ENCODE measurements around the gene NT5C3A. TPM values are rescaled to one million over a fixed set of nuclear protein-coding genes. Genes with fewer than 3 reads are reported as not detected.
"Not testable (repeated sequence)": the region's sequence is repeated elsewhere in the genome, so short reads cannot be mapped to it uniquely, and the experiment has no call there.

Gene NT5C3A
- total and polyA plus RNA-seq, 8 donors, result 21.8 to 45.8 (median 39.0) TPM

GRCh38 chr7:33012364-33012763 lies 50.2 kb downstream of the NT5C3A start:
- H3K36me3 ChIP-seq, result peaks cover 0 to 52% of the 10 kb centered on the region in 2 donors
- TF ChIP-seq, protein P1, sequence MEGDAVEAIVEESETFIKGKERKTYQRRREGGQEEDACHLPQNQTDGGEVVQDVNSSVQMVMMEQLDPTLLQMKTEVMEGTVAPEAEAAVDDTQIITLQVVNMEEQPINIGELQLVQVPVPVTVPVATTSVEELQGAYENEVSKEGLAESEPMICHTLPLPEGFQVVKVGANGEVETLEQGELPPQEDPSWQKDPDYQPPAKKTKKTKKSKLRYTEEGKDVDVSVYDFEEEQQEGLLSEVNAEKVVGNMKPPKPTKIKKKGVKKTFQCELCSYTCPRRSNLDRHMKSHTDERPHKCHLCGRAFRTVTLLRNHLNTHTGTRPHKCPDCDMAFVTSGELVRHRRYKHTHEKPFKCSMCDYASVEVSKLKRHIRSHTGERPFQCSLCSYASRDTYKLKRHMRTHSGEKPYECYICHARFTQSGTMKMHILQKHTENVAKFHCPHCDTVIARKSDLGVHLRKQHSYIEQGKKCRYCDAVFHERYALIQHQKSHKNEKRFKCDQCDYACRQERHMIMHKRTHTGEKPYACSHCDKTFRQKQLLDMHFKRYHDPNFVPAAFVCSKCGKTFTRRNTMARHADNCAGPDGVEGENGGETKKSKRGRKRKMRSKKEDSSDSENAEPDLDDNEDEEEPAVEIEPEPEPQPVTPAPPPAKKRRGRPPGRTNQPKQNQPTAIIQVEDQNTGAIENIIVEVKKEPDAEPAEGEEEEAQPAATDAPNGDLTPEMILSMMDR (IDR thresholded peaks at IDR 0.05), result no peak
- ATAC-seq, result no peak
- no peak overlapping the region for H3K4me3 ChIP-seq
- H3K4me1 ChIP-seq, result no peaks in the 10 kb centered on the region
- no peak overlapping the region for H3K27ac ChIP-seq
- DNase-seq, result no peak
- no peaks in the 10 kb centered on the region for H3K9me3 ChIP-seq
- intact Hi-C loops (cut with DNase I), result no loop called here
- H3K27me3 ChIP-seq, result no peaks in the 10 kb centered on the region

DNA sequence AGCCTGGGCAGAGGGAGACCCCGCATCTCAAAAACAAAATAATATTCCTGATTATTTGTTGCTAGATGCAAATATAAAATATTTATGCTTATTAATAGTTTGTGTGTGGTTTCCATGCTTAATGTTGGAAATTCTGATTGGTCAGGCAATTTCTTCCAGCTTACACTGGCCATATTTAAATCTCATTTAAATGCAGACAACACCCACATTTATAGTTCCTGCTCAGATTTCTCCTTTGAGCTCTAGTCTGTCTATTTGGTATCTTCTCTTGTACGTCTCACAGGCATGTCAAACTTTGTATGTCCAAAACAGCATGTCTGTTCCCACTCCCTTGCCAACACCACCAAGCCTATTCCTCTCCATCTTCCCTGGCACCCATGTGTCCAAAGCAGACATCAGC lies 52.8 kb downstream of the NT5C3A start:
- Histone ChIP-seq H3K4me3 (no peak overlapping the region), H3K9me3 (no peaks in the 10 kb centered on the region), H3K27ac (no peak overlapping the region), H3K27me3 (no peaks in the 10 kb centered on the region), H3K36me3 (peaks cover 0 to 33% of the 10 kb centered on the region in 2 donors), H3K4me1 (no peaks in the 10 kb centered on the region)
- ATAC-seq (no peak), DNase-seq (no peak)
- TF ChIP-seq, protein P1 (IDR thresholded peaks at IDR 0.05), result no peak
- intact Hi-C loops (cut with DNase I), result no loop called here

DNA sequence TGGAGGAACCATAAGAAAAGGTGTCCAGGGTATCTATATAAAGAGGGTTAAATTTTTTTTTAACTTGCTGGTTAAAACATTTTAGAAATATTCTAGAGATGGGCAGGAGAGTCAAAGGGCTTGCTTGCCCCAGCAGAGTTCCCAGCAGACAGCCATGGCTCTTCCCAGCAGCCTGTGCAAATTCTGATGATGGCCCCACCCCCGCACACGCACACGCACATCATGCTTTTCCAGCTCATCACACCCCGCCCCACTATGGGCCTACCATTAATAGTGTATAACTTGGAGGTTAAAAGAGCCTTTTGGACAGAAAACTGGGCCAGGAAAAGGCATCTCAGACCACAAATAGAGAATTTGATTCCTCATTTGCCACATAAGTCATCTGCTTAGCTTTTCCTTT lies 56.9 kb downstream of the NT5C3A start:
- peaks cover 0 to 12% of the 10 kb centered on the region in 2 donors for H3K36me3 ChIP-seq
- H3K4me1 ChIP-seq; ATAC-seq; H3K9me3 ChIP-seq; H3K27ac ChIP-seq; DNase-seq; H3K27me3 ChIP-seq; intact Hi-C loops (cut with DNase I); H3K4me3 ChIP-seq: not testable (repeated sequence)

GRCh38 chr7:33005193-33005592 lies 57.4 kb downstream of the NT5C3A start:
- H3K27ac ChIP-seq; DNase-seq; H3K9me3 ChIP-seq; intact Hi-C loops (cut with DNase I); H3K4me3 ChIP-seq; H3K4me1 ChIP-seq; ATAC-seq; H3K27me3 ChIP-seq: not testable (repeated sequence)
- H3K36me3 ChIP-seq, result peaks cover 0 to 12% of the 10 kb centered on the region in 2 donors

GRCh38 chr7:33004104-33004616 lies 58.4 kb downstream of the NT5C3A start:
- H3K9me3 ChIP-seq; H3K4me1 ChIP-seq; DNase-seq; intact Hi-C loops (cut with DNase I); H3K4me3 ChIP-seq; H3K27me3 ChIP-seq; H3K27ac ChIP-seq; ATAC-seq: not testable (repeated sequence)
- H3K36me3 ChIP-seq, result peaks cover 0 to 12% of the 10 kb centered on the region in 2 donors

- DNase-seq; H3K27ac ChIP-seq; ATAC-seq; H3K27me3 ChIP-seq; H3K4me1 ChIP-seq; intact Hi-C loops (cut with DNase I); H3K36me3 ChIP-seq; H3K4me3 ChIP-seq; H3K9me3 ChIP-seq: not testable (repeated sequence)
These were observed 59.5 kb downstream of the NT5C3A start for GRCh38 chr7:33003111-33003510.

DNA sequence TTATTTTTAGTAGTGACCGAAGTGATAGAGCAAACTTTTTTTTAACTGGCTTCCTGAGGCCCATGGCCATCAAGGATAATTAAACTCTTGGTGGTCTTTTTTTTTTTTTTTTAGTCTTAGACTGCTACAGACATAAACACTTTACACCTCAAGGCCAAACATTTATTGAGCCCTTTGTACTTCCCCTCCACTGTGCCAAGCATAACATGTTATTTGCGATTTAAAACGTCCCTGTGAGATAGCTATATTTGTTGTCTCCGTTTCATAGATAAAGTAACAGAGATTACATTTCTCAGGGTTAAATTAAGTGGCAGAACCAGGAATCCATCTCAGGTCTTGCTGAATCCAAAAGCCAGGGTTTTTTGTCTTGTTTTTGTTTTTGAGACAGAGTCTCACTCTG lies 63.2 kb downstream of the NT5C3A start:
- H3K36me3 ChIP-seq; H3K9me3 ChIP-seq; H3K4me3 ChIP-seq; ATAC-seq; H3K27me3 ChIP-seq; intact Hi-C loops (cut with DNase I); H3K4me1 ChIP-seq; DNase-seq: not testable (repeated sequence)
- H3K27ac ChIP-seq, result peak overlapping the region; percentile 62 to 65

DNA sequence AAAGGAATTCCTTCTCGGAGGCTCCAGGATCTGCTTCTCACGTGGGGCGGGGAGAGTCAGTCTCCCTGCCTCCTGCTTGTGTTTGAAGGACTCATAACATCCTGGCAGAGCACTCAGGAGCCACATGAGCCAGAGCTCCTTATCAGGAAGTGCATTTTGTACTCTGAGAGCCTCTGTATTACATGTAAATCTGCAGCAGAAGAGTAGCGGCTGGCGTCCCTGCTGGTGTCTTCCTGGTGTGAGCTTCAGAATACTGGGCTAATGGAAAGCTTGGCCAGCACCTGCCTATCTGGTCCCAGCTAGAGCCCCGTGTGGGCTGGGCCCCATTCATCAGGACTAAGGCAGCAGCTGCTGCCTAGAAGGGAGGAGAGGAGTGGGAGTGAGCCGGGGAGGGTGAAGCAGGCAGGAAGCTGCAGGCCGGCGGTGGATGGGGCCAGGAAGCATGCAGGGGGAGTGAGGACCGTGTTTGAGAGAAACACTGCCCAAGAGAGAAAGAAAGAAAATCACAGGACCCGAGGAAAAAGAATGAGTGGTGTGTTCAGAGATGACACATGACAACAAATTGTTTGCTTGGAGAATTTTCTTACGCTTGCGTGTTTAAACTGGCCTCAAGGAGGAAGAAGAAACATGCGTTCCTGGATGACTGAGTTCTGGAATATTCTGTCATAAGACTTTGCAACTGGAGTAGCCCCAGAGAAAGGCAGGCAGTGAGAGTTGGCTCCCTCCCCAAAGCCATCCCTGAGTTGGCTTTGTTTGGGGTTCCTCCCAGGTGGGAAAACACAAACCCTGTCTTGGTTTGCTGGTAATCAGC lies 64.0 kb downstream of the NT5C3A start:
- peak overlapping the region; percentile 62 to 65 for H3K27ac ChIP-seq
- H3K4me3 ChIP-seq; H3K9me3 ChIP-seq; intact Hi-C loops (cut with DNase I); H3K36me3 ChIP-seq; H3K27me3 ChIP-seq; H3K4me1 ChIP-seq: not testable (repeated sequence)
- peak; percentile 95 for ATAC-seq
- peak in 3 of 4 donors; percentile 19 to 62 (median 59) for DNase-seq

GRCh38 chr7:32997956-32998355 lies 64.6 kb downstream of the NT5C3A start:
- H3K27me3 ChIP-seq; H3K4me3 ChIP-seq; intact Hi-C loops (cut with DNase I); H3K36me3 ChIP-seq; ATAC-seq; H3K9me3 ChIP-seq; DNase-seq; H3K4me1 ChIP-seq: not testable (repeated sequence)
- H3K27ac ChIP-seq, result peak overlapping the region; percentile 62 to 65

GRCh38 chr7:32992750-32993149 lies 69.8 kb downstream of the NT5C3A start:
- intact Hi-C loops (cut with DNase I); H3K36me3 ChIP-seq; DNase-seq; H3K27me3 ChIP-seq; H3K9me3 ChIP-seq; H3K27ac ChIP-seq; H3K4me3 ChIP-seq; H3K4me1 ChIP-seq: not testable (repeated sequence)
- ATAC-seq, result peak; percentile 54

DNA sequence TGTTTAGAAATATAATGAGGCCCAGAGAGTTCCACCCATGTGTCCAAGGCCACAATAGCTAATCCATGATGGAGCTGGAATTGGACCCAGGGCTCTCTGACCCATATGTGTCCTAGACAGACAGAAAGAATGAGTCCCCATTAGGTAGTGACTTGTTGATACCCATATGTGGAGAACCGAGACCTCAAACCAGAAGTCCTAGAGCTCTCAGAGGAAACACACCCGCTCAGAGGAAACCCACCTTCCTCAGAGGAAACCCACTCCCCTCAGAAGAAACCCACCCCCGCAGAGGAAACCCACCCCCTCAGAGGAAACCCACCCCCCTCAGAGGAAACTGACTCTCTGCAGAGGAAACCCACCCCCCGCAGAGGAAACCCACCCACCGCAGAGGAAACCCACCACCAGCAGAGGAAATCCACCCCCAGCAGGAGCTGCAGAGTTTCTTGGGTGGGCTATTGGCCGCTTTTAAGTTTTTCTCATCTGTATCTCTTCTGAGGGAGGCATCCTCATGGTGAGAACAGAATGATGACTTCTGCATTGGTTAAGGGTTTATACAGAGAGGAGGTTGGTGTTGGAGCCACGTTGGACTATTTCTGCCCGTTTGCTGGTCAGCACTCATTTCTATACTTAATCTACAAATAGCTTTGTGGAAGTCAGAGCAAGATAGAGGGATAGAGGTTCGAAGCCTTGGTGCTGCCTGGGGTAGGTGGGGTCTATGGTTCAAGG lies 70.4 kb downstream of the NT5C3A start:
- H3K4me1 ChIP-seq; H3K27ac ChIP-seq; H3K36me3 ChIP-seq; intact Hi-C loops (cut with DNase I); H3K27me3 ChIP-seq; ATAC-seq; H3K9me3 ChIP-seq; DNase-seq; H3K4me3 ChIP-seq: not testable (repeated sequence)
